ENCODE results near the gene MFSD2B.

Gene MFSD2B

GRCh38 chr2:24046599-24046929, 36.7 kb downstream of the MFSD2B start:
- TF ChIP-seq POLR2A (IDR thresholded peaks at IDR 0.05; ENCODE audit: low read depth, low read length) (no peak), TAF1 (IDR thresholded peaks at IDR 0.05; ENCODE audit: borderline replicate concordance, low read depth, low read length) (no peak), POLR2AphosphoS5 (IDR thresholded peaks at IDR 0.05; ENCODE audit: low read depth, low read length) (no peak)
- FAIRE-seq (no peak), DNase-seq (ENCODE audit: insufficient read length) (no peak)

GRCh38 chr2:24046930-24047702, 37.2 kb downstream of the MFSD2B start, which contains the start of gene WDCP:
TSS of gene WDCP (minus strand) at chr2:24047391. CDS start at chr2:24039494, 7,897 bp downstream.
- peak; percentile 68 for DNase-seq (ENCODE audit: insufficient read length)
- TF ChIP-seq POLR2A (IDR thresholded peaks at IDR 0.05; ENCODE audit: low read depth, low read length) (peak; percentile 92), TAF1 (IDR thresholded peaks at IDR 0.05; ENCODE audit: borderline replicate concordance, low read depth, low read length) (peak; percentile 93), POLR2AphosphoS5 (IDR thresholded peaks at IDR 0.05; ENCODE audit: low read depth, low read length) (peak; percentile 87)
- FAIRE-seq = peak; percentile 93

- TF ChIP-seq POLR2AphosphoS5 (IDR thresholded peaks at IDR 0.05; ENCODE audit: low read depth, low read length) (no peak), TAF1 (IDR thresholded peaks at IDR 0.05; ENCODE audit: borderline replicate concordance, low read depth, low read length) (no peak), POLR2A (IDR thresholded peaks at IDR 0.05; ENCODE audit: low read depth, low read length) (no peak)
- FAIRE-seq (no peak), DNase-seq (ENCODE audit: insufficient read length) (no peak)
Observed at GRCh38 chr2:24047703-24048033, 37.8 kb downstream of the MFSD2B start.

GRCh38 chr2:24048769-24049484, 39.0 kb downstream of the MFSD2B start:
- no peak for FAIRE-seq
- DNase-seq (ENCODE audit: insufficient read length) = no peak
- no peak for TF ChIP-seq POLR2A (IDR thresholded peaks at IDR 0.05; ENCODE audit: low read depth, low read length)
- no peak for TF ChIP-seq TAF1 (IDR thresholded peaks at IDR 0.05; ENCODE audit: borderline replicate concordance, low read depth, low read length)
- TF ChIP-seq POLR2AphosphoS5 (IDR thresholded peaks at IDR 0.05; ENCODE audit: low read depth, low read length) = no peak

GRCh38 chr2:24049485-24050021, 39.7 kb downstream of the MFSD2B start, which contains the start of gene FKBP1B:
TSS of gene FKBP1B (plus strand) at chr2:24049741. CDS start at chr2:24049850, 109 bp downstream.
- DNase-seq (ENCODE audit: insufficient read length) (peak; percentile 34), FAIRE-seq (peak; percentile 75)
- TF ChIP-seq TAF1 (IDR thresholded peaks at IDR 0.05; ENCODE audit: borderline replicate concordance, low read depth, low read length) = no peak
- TF ChIP-seq POLR2A (IDR thresholded peaks at IDR 0.05; ENCODE audit: low read depth, low read length) = no peak
- TF ChIP-seq POLR2AphosphoS5 (IDR thresholded peaks at IDR 0.05; ENCODE audit: low read depth, low read length) = no peak

GRCh38 chr2:24050041-24050979, 40.4 kb downstream of the MFSD2B start:
- TF ChIP-seq POLR2AphosphoS5 (IDR thresholded peaks at IDR 0.05; ENCODE audit: low read depth, low read length) (no peak), POLR2A (IDR thresholded peaks at IDR 0.05; ENCODE audit: low read depth, low read length) (no peak), TAF1 (IDR thresholded peaks at IDR 0.05; ENCODE audit: borderline replicate concordance, low read depth, low read length) (no peak)
- FAIRE-seq = no peak
- DNase-seq (ENCODE audit: insufficient read length) = no peak

GRCh38 chr2:24051833-24052232, 41.9 kb downstream of the MFSD2B start:
- TF ChIP-seq TAF1 (IDR thresholded peaks at IDR 0.05; ENCODE audit: borderline replicate concordance, low read depth, low read length) (no peak), POLR2AphosphoS5 (IDR thresholded peaks at IDR 0.05; ENCODE audit: low read depth, low read length) (no peak), POLR2A (IDR thresholded peaks at IDR 0.05; ENCODE audit: low read depth, low read length) (no peak)
- FAIRE-seq (no peak), DNase-seq (ENCODE audit: insufficient read length) (no peak)

GRCh38 chr2:24052951-24053350, 43.1 kb downstream of the MFSD2B start:
- no peak for TF ChIP-seq TAF1 (IDR thresholded peaks at IDR 0.05; ENCODE audit: borderline replicate concordance, low read depth, low read length)
- TF ChIP-seq POLR2A (IDR thresholded peaks at IDR 0.05; ENCODE audit: low read depth, low read length) = no peak
- TF ChIP-seq POLR2AphosphoS5 (IDR thresholded peaks at IDR 0.05; ENCODE audit: low read depth, low read length) = no peak
- DNase-seq (ENCODE audit: insufficient read length) (no peak), FAIRE-seq (no peak)

- no peak for TF ChIP-seq POLR2AphosphoS5 (IDR thresholded peaks at IDR 0.05; ENCODE audit: low read depth, low read length)
- no peak for TF ChIP-seq POLR2A (IDR thresholded peaks at IDR 0.05; ENCODE audit: low read depth, low read length)
- no peak for TF ChIP-seq TAF1 (IDR thresholded peaks at IDR 0.05; ENCODE audit: borderline replicate concordance, low read depth, low read length)
- DNase-seq (ENCODE audit: insufficient read length) (no peak), FAIRE-seq (no peak)
Observed at GRCh38 chr2:24054366-24055010, 44.6 kb downstream of the MFSD2B start.

GRCh38 chr2:24055750-24056149, 45.9 kb downstream of the MFSD2B start:
- TF ChIP-seq POLR2A (IDR thresholded peaks at IDR 0.05; ENCODE audit: low read depth, low read length) (no peak), TAF1 (IDR thresholded peaks at IDR 0.05; ENCODE audit: borderline replicate concordance, low read depth, low read length) (no peak)
- no peak for FAIRE-seq
- DNase-seq (ENCODE audit: insufficient read length) = no peak

Measured in GM12892 (cell line).